ENCODE results near the gene APOL6. TPM values are rescaled to one million over a fixed set of nuclear protein-coding genes. Genes with fewer than 3 reads are reported as not detected.

APOL6 gene
- total and polyA plus RNA-seq, 9 of the 15 experiments (the other 6 are each of a cell fraction or from before 2014, with no cell fraction given) = 0.29 to 1.2 (median 0.70) TPM

- no peak for TF ChIP-seq ID3 (CRISPR knock-in tag; IDR thresholded peaks at IDR 0.05)
- no peak for TF ChIP-seq ID3 (tag; IDR thresholded peaks at IDR 0.05)
- no peak for TF ChIP-seq HDAC1 (IDR thresholded peaks at IDR 0.05)
- no peak for TF ChIP-seq ETS2 (tag; IDR thresholded peaks at IDR 0.05; ENCODE audit: borderline replicate concordance, poor library complexity, severe bottlenecking)
- no peak for TF ChIP-seq E2F3 (CRISPR knock-in tag; IDR thresholded peaks at IDR 0.05)
- TF ChIP-seq NCOA4 (IDR thresholded peaks at IDR 0.05; ENCODE audit: partially characterized antibody) = no peak
- TF ChIP-seq ZNF197 (CRISPR knock-in tag; IDR thresholded peaks at IDR 0.05; ENCODE audit: low read depth) = no peak
- TF ChIP-seq STAT6 (CRISPR knock-in tag; IDR thresholded peaks at IDR 0.05) = no peak
- no peak for TF ChIP-seq MCM2 (IDR thresholded peaks at IDR 0.05; ENCODE audit: low read depth)
- TF ChIP-seq CEBPB (tag; IDR thresholded peaks at IDR 0.05) = peak; percentile 92
- TF ChIP-seq GABPA (tag; conservative IDR thresholded peaks at IDR 0.05; ENCODE audit: low read depth) = no peak
- no peak for TF ChIP-seq MTF1 (CRISPR knock-in tag; IDR thresholded peaks at IDR 0.05; ENCODE audit: borderline replicate concordance)
- TF ChIP-seq ZNF217 (CRISPR knock-in tag; IDR thresholded peaks at IDR 0.05) = no peak
- peak; percentile 86 for TF ChIP-seq IRF9 (tag; IDR thresholded peaks at IDR 0.05)
- TF ChIP-seq EHMT2 (IDR thresholded peaks at IDR 0.05) = no peak
- TF ChIP-seq NFXL1 (CRISPR knock-in tag; IDR thresholded peaks at IDR 0.05) = no peak
- no peak for TF ChIP-seq E2F6 (IDR thresholded peaks at IDR 0.05; ENCODE audit: borderline replicate concordance in 1 of 2, extremely low read depth in 1 of 2, insufficient read depth in 1 of 2, insufficient read length in 1 of 2, low read depth in 1 of 2, low read length in 1 of 2, poor library complexity in 1 of 2, severe bottlenecking in 1 of 2)
- TF ChIP-seq TBP (optimal IDR thresholded peaks at IDR 0.05; ENCODE audit: low read depth, low read length) = no peak
- TF ChIP-seq CREB5 (CRISPR knock-in tag; IDR thresholded peaks at IDR 0.05) = no peak
- peak in 1 of 2 experiments; percentile 53; a peak in 1 of 4 replicates for TF ChIP-seq TBL1XR1 (IDR thresholded peaks at IDR 0.05; ENCODE audit: low read length in 2 of 2)
- TF ChIP-seq SIRT6 (IDR thresholded peaks at IDR 0.05; ENCODE audit: low read depth, low read length) = no peak
- TF ChIP-seq ZNF830 (CRISPR knock-in tag; IDR thresholded peaks at IDR 0.05) = no peak
These were observed 9.5 kb downstream of the APOL6 start (continued) for GRCh38 chr22:35657571-35658312.
